GM18526 (cell line): Measurements from ENCODE around the gene AFF3.

Experiments
- POLR2A ChIP-seq: IDR thresholded peaks from 3 replicates; pipeline ENCODE4 v1.6.1; 2011; ENCODE audit not compliant: insufficient read length; ENCODE audit errors: extremely low read depth

Gene AFF3

DNA sequence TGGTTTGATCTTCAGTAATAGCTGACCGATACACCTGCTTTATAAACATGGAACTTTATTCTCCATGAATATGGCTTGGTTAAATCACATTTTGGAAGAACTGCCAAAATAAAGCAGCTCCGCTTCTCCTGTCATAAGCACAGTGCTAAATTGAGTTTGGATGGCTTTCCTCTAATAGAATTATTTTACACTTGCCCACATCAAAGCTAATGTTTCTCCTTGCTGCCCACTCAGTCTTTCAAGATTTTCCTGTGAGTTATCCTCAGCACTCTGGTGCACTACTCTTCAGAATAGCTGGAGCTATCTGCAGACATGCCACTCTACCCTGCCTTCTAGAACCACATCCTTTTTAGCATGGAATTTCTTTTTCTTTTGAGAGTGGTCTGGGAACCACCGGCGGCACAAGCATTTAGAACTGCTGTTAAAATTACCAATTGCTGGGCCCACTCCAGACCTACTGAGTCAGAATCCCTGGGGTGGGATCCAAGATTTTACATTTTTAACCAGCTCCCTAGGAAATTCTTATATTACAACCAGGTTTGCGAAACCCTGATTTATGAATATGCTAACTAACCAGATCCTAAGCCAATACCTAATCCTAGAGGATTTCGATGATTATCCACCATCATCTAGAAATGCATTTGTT is 283.3 kb downstream of the AFF3 start:
- TF ChIP-seq POLR2A: no peak

DNA sequence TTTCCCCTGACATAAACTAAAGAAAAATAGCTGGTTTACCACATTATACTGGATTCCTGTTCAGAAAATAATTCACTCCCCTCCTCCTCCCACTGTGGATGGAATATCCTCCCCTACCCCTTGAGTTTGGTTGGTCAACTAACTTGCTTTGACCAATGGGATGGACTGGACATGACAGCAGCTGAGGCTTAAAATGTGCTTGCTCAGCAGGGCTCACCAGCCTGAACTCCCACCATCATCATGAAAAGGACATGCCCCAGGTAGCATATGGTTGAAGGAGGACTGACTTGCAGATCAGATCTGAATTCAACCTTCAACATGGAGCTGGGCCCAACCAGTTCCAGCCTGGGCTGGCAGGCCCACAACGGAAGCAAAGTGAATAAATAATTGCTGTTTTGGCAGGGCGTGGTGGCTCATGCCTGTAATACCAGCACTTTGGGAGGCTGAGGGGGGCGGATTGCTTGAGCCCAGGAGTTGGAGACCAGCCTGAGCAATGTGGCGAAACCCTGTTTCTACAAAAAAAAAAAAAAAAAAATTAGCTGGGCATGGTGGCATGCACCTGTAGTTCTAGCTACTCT is 284.4 kb downstream of the AFF3 start:
- no peak for TF ChIP-seq POLR2A

DNA sequence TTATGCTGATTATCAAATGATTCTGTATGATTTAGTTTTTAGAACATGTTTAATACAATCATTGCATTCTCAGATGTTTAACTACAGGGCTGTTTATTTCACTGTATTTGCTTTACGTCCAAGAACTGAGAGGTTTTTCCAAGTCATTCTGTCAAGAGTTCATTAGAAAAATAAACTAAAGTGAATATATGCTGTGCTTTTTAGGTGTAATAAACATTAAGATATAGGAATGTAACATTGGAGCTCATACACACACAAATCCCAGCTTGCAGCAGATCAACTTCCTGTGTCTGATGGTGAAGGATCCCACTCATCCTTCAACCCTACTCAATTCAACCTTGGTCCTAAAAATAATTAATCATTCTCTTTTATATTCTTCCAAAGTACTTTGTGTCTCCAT is 285.0 kb downstream of the AFF3 start:
- no peak for TF ChIP-seq POLR2A

DNA sequence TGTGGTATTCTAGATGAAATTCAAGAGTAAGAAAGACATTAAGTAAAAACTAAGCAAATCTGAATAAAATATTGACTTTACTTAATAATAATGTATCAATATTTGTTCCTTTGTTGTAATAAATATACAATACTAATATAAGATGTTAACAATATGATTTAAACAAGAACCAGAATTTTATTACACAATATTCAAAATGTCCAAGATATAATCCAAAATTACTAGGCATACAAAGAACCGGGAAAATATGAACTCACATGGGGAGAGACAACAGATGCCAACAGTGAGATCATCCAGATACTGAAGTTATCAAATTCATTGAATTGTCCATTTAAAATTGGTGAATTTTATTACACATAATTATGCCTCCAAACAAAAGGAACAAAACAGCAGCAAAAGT is 286.3 kb downstream of the AFF3 start:
- TF ChIP-seq POLR2A: no peak

DNA sequence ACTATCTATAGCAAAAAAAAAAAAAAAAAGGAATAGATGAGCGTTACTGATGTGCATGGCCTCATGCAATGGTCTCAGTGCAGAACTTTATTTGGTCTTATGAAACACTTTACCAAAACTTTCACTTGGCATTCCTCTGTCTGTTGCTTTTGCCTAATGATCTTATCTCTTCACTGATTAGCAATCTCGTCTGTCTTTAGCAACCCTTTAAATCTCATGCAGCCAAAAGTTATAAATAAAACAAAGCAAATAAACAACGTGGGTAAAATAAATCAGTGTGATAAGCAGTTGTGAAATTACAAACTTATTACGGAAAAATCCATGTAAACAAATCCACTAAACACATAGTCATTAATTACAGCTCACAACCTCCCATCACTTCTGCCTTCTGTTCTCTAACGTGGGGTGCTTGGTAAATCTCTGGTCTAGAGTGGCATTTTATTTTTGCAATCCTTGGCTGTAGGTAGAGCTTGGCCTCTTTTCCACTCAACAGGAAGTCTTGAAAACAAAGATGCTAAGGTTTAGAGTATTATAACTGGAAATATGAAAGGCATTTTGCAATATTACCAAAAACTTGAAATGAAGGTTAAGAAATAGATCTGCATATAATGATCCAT is 288.0 kb downstream of the AFF3 start:
- TF ChIP-seq POLR2A: no peak

DNA sequence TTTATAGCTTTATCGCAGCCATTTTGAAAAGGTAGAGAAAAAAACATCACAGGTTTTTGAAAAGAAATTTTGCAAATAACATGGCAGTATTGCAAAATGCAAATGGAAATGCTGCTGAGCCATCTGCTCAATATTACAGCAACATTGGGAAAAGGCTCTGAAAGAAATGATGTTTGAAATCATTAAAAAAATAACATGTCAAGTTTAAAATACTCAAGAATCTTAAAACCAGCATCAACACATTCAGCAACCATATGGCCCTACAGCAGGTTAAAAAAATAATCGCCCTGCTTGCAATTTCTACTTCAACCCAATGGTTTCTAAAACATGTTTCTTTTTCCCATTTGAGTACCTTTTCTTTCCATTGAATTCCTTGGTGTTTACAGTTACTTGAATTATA is 289.4 kb downstream of the AFF3 start:
- TF ChIP-seq POLR2A: no peak

DNA sequence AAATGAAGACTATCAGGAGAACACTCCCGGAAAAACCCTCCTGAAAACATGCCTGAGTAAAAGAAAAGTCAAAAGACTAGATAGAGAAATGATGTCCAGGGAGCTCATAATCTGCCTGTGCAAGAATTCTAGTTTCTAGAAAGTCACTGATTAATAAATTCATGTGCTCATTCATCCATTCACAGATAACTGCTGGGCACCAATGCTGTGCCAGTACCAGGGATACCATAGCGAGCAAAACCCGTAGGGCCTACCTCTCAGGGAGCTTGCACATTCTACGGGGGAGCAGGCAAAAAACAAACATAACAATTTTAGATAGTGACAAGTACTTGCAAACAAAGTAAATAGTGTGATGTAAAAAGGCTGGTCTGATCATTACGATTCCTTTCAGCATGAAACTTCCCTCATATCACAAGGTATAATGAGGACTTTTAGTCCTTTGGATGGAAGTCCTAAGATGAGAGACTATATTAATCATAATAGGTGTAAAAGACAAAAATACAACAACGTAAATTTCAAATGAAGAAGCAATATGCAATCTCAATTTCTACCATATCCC is 289.9 kb downstream of the AFF3 start:
- no peak for TF ChIP-seq POLR2A

DNA sequence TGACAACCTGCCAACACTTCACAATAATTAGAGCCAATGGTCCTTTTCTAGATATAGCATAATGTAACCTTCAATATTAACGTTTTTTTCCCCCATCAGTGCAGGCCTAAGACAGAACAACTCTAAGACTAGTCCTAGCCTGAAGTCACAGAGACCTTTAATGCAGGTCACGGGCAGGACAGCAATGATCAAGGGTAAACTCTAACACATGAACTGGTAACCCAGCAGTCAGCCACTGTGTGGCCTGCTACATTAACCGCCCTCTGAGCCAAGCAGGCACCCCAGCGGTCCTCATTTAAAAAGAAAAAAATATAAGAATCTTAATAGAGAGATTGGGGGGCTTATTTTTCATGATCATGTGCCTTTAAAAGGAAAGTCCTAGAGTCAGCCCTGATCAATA is 290.6 kb downstream of the AFF3 start:
- no peak for TF ChIP-seq POLR2A

DNA sequence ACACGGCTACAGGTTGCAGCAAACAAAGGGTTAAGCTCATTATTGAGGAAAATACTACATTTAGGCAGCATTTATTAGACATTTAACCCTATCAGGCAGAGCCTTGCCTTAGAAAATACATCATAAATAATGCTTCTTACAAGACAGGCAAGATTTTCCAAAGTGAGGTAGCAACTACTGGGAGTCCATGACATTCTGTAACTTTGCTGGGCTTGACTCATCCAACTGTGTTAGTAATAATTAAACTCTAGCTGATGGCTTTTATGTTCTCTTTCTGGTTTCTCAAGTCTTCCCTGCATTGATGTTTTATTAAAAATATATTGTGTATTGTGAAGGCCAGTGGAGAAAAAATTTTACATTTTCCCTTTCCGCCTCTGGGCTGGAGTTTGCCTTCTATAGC is 291.3 kb downstream of the AFF3 start:
- TF ChIP-seq POLR2A: no peak

DNA sequence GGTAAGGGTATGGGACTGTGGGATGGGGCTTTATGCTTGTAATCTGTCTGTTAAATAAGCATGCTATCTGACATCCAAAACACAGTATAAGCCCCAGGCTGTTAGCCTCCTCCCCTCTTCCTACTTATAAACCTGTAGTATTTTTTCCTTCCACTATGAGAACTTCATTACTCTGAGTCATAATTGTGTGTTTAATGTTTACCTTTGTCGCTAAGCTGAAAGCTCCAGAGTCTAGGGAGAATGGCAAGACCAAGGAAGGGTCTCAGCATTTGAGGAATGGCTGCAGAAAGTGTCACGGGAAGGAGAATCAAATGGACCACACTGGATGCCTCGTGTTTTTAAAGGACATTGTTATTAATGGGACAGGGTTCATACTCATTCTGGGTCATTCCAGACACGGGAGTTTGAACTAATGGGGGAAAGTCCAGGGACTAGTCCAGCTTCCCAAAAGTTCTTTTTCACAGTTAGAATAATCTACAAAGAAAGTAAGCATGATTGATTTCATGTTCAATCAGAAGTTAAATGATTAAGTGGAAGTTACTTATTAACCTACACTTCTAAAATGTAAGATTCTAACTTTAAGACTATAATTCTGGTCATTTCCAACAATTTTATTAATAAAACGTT is 292.2 kb downstream of the AFF3 start:
- TF ChIP-seq POLR2A: no peak

DNA sequence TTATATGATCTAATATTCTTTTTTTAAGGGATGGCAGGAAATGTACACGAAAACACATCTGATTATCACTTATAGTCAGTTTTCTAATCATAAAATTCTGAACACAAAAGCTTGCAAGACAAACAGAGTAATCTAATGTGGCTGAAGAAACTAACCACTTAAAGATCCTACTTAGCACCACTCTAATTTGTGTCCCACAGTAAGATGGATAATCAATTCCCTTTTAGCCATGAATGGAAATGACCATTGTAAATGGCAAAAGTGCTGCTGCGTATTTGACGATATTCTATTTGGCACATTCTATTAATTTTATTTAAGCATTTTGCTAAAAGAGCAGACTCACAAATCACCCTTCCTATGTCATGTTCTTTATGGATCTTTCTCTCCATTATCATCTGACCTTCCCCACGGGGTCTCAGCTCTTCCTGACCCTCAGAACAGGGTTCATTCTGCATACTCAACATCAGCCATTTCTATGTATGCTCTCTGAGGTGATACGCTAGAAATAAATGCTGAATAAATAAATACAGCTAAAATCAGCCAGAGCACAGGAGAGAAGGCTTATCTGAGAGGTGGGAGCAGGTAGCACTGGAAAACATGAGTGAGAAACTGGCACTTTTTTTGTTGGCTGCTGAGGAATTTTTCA is 295.8 kb downstream of the AFF3 start:
- TF ChIP-seq POLR2A: no peak

DNA sequence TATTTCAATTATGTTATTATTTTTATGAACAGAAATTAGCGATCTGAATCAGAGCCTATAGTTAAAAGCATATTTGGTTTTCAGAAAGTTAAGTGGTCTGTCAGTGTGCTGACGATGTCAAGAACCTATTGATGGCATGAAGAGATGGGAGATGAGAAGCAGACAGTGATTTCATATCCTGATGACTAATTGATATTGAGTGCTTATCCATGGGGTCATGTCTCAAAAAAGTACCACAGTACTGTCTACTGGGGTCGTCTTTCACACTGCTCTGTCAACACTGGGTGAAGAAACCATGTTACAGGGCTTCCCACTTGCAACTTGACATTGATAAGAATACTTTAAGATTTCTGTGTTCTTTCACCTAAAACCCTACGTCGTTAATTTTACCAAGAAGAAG is 297.1 kb downstream of the AFF3 start:
- no peak for TF ChIP-seq POLR2A

DNA sequence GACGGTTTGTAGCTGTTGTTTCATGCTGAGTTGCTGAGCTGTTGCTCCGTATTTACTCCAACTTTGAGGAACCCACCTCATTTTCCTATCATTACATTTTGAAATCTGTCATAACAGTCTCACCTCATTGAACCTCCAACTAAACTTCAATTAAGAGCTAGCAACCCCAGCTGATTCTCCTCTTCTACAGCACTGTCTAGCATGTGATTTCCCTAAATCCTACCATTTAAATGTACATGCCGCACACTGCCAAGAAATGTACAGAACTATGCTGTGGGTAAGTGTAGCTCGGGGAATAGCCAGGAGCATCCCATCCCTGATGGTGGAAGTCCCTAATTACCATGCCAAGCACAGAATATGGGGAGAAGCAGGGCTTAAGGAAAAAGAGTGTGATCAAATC is 299.9 kb downstream of the AFF3 start:
- TF ChIP-seq POLR2A: no peak

DNA sequence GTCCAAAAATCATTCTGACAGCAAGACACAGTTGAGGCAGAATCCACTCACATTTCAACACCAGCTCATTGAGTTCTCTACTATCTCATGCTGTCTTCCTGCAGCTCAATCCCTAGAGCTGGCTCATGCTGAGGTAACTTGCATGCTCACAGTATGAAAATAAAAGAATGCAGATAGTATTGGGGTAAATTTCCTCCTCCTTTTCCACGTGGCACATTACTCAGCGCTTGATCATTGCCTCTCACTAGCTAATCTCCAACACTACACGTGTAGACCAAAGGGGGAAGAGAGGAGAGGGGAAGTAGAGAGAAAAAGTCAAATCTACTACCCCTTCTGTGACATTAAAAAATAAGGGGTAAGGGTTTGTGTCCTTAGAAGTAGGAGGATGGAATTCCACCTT is 300.6 kb downstream of the AFF3 start:
- TF ChIP-seq POLR2A: no peak

DNA sequence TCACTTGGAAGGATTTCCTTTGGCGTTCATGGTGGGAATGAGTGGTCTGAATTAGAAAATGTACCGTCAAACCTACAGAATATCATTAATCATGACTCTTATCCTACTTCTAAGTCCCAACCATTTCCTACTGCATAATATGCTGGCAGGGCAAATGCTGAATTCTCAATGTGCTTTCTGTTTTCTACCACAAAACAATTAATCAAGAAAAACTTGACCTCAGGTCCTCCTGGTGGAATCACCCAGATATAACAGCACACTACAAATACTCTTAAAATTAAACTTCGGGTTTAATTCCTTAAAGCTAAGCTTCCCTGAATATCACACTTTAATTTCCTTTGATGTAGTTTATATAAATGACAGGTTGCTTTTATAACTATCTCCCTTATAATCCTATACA is 301.6 kb downstream of the AFF3 start:
- TF ChIP-seq POLR2A: no peak
